Neutrophil (primary cell): ENCODE measurements around the gene LRRC3.

Experiments
- H3K27ac ChIP-seq: fragments of 200-600 bp; sonication (generic); 2 replicates; pipeline ENCODE4 v1.5.1; 2016; ENCODE audit warnings: mild to moderate bottlenecking, moderate library complexity
- H3K27me3 ChIP-seq: fragments of 200-600 bp; sonication (generic); 2 replicates; pipeline ENCODE4 v1.6.0; 2016; ENCODE audit warnings: mild to moderate bottlenecking
- H3K36me3 ChIP-seq: fragments of 200-600 bp; sonication (generic); 2 replicates; pipeline ENCODE4 v1.5.1; 2017
- H3K4me1 ChIP-seq, 2 experiments: fragments of 200-600 bp in 1 of 2; sonication (generic) in 1 of 2; 1 replicate in 1 of 2; 2 replicates in 1 of 2; pipeline versions ENCODE4 v1.5.1 to v1.6.1; 2013 to 2016; ENCODE audit warnings: low read depth in 1 of 2, low read length in 1 of 2, mild to moderate bottlenecking in 1 of 2, moderate library complexity in 1 of 2; ENCODE audit not compliant: control insufficient read depth in 1 of 2, insufficient read depth in 1 of 2
- H3K4me3 ChIP-seq, 2 experiments: fragments of 200-600 bp in 1 of 2; sonication (generic) in 1 of 2; 1 replicate in 1 of 2; 2 replicates in 1 of 2; pipeline ENCODE4 v1.5.1; 2013 to 2016; ENCODE audit warnings: low read depth in 1 of 2, low read length in 1 of 2, mild to moderate bottlenecking in 1 of 2, moderate library complexity in 1 of 2
- H3K9me3 ChIP-seq: fragments of 200-600 bp; sonication (generic); 2 replicates; pipeline ENCODE4 v1.5.1; 2016
- CTCF ChIP-seq: fragments of 200-600 bp; sonication (generic); IDR thresholded peaks from 2 replicates; pipeline ENCODE4 v1.5.1; 2016; ENCODE audit warnings: antibody characterized with exemption

LRRC3 gene

DNA sequence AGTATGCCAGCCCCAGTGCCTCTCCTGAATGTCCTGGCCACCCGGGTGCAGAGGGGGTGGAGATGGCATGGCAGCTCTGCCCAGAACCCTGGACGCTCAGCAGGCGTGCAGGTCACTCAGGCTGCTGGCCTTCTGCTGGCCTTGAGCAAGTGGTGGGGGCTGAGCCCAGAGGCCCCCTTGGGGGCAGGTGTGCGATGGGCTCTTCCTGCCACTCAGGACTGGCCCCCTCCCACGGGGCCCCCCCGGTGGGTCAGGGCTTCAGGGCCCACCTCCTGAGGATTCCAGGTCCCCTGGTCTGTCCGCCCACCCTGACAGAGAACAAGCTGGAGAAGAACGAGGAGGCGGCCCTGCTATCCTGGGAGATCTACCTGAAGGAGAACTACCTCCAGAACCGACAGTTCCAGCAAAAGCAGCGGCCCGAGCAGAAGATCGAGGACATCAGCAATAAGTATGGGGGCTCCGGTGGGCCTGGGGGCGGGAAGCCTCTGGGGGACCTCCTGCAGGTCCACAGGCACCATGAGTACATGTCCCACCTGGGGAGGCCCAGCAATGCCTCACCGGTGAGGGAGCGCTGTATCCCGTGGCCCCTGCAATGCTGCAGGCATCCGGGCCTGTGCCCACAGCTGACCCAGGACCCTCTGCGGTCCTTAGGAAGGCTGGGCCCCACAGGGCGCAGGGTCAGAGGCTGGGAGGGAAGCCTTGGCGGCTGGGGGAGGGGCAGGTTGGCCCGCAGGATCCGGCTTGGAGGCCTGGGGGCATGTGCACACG, 37.0 kb upstream of the LRRC3 start:
- no peak for TF ChIP-seq CTCF
- Histone ChIP-seq H3K9me3 (no peaks in the 10 kb centered on the region), H3K27me3 (no peaks in the 10 kb centered on the region), H3K4me1 (no peaks in the 10 kb centered on the region), H3K4me3 (no peak overlapping the region), H3K27ac (no peak overlapping the region), H3K36me3 (peaks cover 92% of the 10 kb centered on the region)

- Histone ChIP-seq H3K4me3 (no peak overlapping the region), H3K27ac (no peak overlapping the region), H3K9me3 (no peaks in the 10 kb centered on the region), H3K4me1 (no peaks in the 10 kb centered on the region), H3K36me3 (peaks cover 92% of the 10 kb centered on the region), H3K27me3 (no peaks in the 10 kb centered on the region)
- no peak for TF ChIP-seq CTCF
Measured at GRCh38 chr21:44418876-44419230, 36.5 kb upstream of the LRRC3 start.

GRCh38 chr21:44419679-44420078, 35.6 kb upstream of the LRRC3 start:
- no peak overlapping the region for H3K27ac ChIP-seq
- no peaks in the 10 kb centered on the region for H3K27me3 ChIP-seq
- no peaks in the 10 kb centered on the region for H3K4me1 ChIP-seq
- no peak overlapping the region for H3K4me3 ChIP-seq
- no peak for TF ChIP-seq CTCF
- no peaks in the 10 kb centered on the region for H3K9me3 ChIP-seq
- H3K36me3 ChIP-seq, result peaks cover 92% of the 10 kb centered on the region

DNA sequence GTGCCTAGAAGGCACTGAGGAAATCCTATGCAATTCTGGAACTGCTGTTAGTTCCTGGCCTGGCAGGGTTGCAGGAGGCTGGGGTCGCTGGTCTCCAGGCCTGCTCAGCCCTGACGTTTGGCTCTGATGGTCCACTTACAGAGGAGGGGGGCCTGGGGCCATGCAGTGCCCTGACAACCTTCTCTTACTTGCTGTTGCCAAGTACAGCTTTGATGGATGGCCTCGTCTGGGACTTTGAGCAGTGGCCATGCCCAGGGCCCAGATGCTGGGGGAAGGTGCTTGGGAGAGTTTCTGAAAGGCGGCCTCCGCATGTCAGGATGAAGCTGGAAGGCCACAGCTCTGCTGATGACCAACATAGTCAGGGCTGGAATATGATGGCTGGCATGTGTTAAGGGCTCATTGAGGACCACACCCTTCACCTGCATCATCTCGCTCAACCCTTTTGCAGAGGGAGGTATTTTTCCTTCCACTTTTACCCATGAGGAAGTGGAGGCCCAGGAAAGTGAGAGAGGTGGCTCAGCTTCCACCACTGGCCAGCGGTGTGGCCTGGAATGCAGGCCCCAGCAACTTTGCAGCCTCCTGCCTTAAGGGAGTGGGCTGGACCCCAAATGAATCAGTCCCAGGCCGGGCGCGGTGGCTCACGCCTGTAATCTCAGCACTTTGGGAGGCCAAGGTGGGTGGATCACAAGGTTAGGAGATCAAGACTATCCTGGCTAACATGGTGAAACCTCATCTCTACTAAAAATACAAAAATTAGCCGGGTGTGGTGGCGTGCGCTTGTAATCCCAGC, 34.7 kb upstream of the LRRC3 start:
- no peak overlapping the region for H3K27ac ChIP-seq
- H3K36me3 ChIP-seq, result peaks cover 92% of the 10 kb centered on the region
- H3K4me3 ChIP-seq, result no peak overlapping the region
- peaks cover 0 to 2% of the 10 kb centered on the region in 2 experiments for H3K4me1 ChIP-seq
- no peak for TF ChIP-seq CTCF
- no peaks in the 10 kb centered on the region for H3K27me3 ChIP-seq
- no peaks in the 10 kb centered on the region for H3K9me3 ChIP-seq

- no peak for TF ChIP-seq CTCF
- no peak overlapping the region for H3K27ac ChIP-seq
- H3K9me3 ChIP-seq, result no peaks in the 10 kb centered on the region
- H3K4me3 ChIP-seq, result no peak overlapping the region
- H3K27me3 ChIP-seq, result no peaks in the 10 kb centered on the region
- peaks cover 0 to 4% of the 10 kb centered on the region in 2 experiments for H3K4me1 ChIP-seq
- peaks cover 92% of the 10 kb centered on the region for H3K36me3 ChIP-seq
Measured at GRCh38 chr21:44421901-44422840, 33.1 kb upstream of the LRRC3 start.
